ENCODE data around the gene CDK5R1.

Gene CDK5R1

DNA sequence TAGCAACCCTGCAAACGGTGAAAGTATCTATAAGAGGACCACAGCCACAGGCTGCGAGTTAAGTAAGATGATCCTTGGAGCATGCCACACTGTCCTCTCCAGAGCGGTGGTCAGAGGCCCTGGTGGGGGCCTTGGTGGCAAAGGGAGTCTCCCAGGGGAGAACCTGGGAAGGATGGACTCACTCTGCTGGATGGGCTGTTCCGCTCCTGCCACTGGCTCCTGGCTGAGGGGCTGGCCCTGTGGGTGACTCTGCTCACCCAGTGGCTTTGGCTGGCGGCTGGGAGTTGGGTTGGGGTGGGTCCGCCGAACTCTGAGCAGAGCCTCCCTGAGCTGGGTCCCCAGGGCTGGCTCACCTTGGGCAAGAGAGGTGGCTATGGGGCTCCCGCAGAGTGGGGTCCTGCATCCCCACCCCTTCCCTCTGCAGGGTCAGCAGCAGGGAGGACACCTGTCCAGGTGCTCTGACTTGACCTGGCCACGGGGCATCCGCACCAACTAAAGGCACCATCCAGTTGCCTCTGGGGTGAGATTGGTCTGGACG is 7.3 kb downstream of the CDK5R1 start:
- no peak for DNase-seq

DNA sequence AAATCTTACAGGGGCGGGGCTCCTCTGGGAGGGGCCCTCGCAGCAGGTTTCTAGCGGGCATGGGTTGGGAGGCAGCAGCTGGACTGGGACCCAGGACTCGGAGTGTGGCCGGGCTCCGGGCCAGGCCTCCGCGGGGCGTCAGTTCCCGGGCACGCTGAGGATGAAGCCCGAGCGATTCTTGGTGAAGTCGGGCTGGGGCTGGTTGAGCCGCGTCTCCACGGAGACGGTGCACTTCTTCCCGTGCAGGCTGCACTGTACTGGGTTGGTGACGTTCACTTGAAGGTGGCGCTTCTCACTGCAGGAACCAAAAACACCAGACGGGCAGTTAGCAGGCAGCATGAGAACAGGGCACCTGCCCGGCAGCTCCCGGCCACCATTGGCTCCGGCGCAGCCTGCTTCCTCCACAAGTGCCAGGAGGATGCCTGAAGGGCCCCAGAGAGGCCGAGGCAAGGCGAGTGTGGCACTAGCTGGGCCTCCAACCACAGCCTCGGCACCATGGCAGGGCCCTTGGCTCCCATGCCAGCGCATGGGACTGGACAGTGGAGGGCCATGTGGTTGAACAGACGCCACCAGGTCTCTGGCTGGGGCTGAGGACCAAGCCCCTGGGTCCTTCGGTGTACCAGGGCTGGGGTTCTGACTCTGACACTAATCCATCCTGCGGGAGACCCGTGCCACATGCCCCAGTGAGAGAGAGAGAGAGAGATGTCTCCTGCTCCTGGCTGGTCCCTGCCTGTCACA is 8.0 kb downstream of the CDK5R1 start:
- no peak for DNase-seq

DNA sequence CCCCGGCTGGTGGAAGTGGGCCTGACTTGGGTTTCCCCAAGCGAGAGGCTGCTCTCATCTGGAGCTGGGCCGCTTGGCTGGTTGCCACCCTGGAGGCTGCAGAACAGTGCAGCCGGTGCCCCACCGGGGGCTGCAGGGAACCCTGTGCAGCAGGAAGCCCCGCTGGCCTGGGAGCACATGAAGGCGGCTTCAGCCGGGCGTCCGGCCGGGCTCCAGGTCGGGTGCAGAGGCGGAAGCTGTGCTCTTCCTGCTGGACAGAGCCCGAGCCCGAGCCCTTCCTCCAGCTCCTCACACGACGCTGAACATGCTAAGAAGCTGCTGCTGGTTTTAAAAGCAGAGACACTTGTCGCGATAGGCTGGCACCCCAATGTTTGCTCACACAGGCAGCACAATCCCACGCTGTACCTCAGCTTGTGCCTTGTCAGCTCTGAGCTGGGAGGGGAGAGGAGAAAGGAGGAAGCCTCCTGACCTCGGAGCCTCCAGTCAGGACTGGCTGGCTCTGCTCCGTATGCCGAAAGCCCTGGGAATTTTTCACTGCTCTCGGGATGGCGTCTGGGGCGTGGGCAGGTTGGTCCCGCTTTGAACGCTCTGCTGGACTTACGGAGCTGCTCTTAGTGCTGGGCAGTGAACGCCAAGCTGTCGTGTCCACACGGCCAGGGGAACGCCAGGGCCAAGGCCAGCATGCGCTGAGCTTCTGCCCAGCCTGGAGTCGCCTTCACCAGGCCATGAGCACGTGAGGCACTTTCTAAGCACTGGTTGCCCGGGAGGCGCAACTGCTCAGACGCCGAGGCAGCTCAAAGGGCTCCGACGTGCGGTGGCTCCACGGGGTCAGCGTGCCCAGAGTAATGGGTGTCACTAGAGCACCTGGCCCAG is 8.8 kb downstream of the CDK5R1 start:
- DNase-seq = no peak

DNA sequence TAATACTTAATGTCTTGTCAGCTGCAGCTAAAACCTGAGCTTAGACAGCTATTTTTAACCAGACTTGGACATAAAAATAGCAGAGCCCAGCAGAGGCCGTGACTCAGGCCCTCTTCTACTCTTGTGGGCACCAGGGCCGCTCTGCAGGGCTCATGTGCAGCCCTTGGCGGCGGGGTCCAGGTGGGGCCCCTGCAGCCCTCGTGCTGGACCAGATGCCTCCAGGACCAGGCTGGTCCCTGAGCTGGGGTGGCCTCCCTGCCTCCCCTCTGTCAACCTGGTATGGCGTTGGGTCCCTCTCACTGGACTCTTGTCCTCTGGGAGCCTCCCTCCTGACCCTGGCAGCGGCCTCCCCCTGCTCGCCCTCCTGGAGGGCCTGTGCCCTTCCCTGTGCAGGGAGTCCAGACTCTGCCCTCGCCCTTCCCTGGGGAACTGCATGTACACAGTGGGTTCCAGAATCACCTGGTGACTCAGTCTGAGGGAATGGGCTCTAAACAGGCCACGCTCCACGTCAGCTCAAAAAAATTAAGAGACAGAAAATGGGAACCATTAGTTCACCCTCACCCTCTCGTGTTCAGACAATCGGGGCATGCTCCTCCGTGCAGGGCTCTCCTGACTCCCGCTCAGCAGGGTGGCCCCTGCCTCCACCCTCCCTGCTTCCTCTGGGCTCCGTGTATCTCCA is 9.7 kb downstream of the CDK5R1 start:
- no peak for DNase-seq

DNA sequence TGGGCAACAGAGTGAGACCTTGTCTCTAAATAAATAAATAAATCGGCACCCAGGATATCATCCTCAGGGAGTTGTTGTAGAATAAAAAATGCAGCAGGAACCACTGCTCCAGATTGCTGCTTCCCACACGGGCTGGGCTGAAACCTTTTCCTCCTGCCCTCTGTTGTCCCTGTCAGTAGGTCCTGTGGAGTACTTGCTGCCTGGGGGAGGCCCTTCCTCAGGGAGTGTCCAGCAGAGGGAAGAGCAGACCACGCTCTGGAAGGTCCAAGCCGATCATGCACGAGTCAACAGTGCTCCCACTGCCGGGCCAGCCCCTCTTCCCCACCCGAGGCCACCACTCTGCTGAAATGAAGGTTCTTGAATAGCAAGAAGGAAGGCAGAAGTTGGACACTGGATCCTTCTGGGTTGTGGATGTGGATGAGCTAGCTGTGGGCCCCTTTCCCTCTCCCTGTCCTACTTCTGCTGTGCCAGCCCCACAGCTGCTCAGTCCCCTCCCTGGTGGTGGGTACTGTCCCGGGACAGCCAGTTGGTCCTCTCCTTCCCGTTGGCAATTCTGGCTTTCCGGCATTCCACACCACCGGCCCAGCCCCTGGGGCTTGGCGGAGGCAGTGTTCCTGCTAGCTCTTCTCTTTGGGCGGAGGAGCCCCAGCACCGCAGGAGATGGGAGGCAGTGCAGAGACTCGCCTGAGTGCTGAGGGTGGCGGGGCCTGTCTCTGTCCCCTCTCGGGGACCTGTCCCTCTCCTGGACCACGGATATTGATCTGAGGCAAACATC is 10.8 kb downstream of the CDK5R1 start:
- DNase-seq = no peak

DNA sequence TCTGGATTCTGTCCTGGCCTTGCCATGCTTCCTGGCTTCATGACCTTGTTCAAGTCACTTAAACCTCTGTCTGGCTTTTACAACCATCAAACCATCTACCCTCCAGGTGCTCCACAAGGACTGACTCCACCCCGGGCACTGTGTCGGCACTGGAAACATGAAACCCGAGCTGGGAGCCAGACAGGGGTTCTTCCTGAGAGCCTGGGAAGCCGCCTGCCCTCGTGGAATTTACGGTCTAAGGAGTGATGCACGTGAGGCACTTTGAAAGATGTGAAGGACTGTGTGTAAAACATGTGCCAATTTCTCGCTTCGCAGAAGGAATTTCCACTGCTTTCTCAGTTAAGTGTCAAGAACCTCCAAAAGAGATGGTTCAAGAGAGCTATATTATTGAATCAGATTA is 11.6 kb downstream of the CDK5R1 start:
- no peak for DNase-seq

DNA sequence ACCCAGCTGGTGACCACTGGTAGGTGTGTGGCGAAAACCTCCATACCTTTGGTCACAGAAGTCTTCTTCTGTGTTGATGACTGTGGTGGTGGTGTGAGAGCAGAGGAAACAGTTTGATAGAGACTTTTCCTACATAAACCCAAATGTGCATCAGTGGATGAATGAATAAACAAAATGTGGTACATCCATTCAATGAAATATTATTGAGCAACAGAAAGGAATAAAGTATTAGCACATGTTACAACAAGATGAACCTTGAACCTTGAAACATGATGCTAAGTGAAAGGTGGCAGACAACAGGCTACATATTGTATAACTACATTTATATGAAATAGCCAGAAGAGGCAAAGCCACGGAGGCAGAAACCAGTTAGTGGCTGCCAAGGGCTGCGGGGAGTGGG is 15.2 kb downstream of the CDK5R1 start:
- DNase-seq = no peak

DNA sequence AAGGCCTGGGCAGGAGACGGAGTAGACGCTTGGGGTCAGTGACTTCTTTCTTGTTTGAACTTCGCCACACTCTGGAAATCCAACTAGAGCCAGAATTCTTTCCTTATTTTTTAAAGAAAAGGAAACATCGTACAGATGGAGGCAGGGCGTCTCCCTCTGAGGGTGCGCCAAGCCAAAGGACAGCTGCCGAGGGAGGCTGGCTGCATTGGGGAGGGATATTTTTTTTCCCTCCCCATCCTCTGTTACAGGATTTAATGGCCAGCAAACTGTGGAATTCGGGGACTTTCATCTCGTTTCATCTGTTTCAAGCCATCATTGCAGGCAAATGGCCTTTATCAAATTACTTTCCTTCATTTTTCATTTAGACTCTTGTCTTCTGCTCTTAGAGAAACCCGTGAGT is 15.9 kb downstream of the CDK5R1 start:
- no peak for DNase-seq

DNA sequence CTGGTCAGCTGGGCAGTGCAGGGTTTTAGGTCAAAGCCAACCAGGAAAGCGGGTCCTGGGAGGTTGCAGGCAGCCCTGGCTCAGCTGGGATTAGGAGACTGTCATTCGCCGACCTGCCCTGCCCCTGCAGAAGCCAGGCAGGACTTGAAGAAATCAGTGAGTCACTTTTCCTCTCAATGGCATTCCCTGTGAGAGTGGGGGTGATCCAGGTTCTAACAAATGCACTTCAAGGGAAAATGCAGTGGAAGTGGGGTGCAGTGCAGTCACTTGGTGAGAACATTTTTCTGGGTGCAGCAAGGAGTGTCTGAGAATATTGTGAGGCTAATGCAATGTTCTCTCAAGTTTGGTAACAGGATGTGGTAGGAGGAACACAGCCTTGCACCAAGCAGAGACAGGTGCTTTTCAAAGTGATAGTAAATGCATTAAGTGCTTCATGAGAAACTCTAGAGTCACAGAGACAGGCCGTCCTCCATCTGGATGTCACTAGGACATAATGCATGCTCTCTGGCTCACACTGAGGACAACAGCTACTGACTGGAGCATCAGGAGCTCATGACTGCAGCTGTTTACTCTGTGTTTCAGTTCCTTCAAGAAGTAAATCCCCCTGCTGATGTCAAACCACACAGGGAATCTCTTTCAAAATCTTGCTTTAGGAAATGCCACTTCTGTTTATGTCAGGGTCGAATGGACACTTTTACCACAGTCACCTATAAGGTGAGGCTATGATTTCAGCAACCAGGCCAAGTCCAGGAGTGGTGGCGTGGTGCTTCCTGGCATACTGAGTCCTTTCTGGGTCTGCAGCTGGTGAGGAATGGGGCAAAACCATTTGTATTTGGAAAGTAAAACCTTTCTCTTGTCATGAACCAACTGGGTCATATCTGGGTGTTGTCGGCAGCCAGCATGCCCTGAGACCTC is 16.7 kb downstream of the CDK5R1 start:
- DNase-seq = no peak

DNA sequence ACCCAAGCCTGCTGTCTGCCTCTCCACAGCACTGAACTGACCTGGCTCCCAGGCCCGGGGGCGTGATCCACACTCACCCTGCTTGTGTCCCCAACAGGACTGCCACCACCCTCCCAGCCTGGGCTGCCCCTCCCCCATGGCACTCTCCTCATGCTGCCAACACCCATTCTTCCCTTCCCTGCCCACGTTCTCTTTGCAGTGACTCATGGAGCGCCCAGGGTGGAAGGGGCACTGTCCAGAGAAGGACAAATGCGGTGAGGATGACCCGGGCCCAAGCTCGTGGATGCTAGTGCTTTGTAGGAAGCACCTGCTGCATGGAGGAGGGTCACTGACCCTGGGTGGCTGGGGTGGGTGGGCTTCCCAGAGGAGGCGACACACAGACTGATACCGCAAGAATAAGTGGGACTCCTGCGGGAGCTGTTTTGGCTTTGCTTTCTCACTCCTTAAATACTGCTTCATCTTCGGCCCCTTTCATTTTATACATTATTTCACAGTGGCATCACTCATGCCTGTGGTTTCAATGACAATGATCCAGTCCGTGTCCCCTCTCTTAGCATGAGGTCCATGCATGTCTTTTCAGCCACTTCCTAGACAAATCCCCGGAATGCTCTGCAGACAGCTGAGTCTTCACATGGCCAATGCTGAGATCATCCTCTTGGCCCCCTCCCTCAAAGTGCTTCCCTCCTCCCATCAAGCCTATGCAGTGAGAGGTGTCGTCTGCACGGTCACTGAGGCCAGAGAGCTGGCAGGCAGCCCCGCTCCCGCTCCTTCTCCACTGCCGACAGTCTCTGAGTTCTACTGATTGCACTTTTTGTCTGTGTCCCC is 17.6 kb downstream of the CDK5R1 start:
- no peak for DNase-seq

DNA sequence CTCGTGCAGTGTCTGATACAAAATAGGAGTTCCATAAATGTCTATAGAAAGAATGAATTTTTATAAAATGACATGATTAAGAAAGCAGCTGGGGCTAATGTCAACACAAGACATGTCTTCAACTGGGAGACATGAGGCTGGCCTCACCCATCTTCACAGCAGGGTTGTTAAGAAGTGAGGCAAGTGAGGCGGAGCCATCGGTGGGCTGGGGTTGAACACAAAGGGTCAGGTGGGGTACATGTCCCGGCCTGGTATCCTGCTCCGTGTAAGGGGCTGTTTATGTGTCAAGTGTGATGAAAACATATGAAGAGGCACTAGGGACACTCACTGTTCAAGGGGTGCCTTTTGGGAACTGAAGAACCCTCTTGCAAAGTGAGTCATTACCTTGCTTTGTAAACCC is 22.1 kb downstream of the CDK5R1 start:
- DNase-seq = no peak

DNA sequence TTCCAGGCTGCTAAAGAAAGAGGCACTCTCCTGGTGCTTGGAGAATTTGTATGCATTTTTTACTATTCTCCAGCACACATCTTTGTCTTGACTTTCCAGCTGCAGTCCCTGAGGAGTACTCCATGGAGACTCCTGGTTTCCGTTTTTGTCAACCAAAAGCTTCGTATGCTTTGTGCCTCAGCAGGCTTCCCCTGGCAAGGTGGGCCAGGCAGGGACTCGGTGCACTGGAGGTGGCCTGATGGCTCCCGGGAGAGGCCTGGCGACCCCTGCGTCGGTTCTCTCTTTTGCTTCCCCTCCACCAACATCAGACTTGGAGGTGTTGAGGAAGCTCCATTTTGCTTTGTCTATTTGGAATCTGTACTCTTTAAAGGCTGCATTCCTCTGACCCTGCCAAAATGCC is 23.7 kb downstream of the CDK5R1 start:
- no peak for DNase-seq

DNA sequence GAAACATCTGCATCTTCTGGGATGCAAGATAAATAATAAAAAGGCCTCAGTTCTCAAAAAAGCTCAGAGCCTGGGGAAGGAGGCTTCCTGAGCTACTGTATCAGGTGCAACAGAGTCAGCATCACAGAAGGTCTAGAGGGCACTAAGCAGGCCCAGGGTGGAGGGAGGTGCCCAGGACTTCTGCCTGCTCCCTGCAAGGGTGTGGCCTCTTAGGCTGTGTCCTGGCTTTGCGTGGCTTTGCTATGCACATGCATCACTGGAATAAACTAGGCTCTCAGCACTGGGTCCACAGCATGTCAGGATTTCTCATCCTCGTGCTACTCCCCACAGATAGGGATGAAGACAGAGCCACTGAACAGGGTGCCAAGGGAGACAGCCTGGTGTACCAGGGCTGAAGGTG is 25.5 kb downstream of the CDK5R1 start:
- DNase-seq = no peak

DNA sequence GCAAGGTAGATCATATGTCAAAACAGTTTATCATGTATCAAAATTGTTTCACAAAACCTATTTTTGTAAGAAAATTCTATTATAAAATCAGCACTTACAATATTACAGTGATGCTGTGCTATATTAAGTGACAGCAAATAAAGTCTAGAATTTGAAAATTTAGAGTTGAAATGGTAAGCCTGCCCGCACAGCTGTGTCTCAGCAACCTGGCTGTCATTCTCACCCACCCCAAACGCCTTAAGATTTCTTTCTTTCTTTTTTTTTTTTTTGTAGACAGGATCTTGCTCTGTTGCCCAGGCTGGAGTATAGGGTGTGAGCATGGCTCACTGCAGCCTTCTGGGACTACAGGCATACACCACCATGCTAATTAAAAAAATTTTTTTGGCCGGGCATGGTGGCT is 26.8 kb downstream of the CDK5R1 start:
- DNase-seq = no peak

DNA sequence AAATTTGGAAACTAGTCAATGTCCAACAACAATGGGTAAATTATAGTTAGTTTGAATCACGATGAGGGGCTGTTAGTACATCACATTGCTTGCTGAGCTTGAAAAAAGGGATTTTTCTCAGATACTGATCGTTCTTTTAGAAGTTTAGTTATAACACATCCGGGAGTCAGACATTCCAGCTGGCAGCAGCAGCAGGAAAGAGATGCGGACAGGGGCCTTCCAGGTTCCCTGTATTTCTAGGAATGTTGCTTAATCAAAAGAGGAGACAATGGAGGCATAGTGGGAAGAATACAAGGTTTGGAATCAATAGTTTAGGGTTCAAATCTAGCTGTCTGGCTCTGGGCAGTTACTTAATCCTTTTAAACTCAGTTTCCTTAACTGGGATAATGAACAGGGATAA is 27.8 kb downstream of the CDK5R1 start:
- no peak for DNase-seq

DNA sequence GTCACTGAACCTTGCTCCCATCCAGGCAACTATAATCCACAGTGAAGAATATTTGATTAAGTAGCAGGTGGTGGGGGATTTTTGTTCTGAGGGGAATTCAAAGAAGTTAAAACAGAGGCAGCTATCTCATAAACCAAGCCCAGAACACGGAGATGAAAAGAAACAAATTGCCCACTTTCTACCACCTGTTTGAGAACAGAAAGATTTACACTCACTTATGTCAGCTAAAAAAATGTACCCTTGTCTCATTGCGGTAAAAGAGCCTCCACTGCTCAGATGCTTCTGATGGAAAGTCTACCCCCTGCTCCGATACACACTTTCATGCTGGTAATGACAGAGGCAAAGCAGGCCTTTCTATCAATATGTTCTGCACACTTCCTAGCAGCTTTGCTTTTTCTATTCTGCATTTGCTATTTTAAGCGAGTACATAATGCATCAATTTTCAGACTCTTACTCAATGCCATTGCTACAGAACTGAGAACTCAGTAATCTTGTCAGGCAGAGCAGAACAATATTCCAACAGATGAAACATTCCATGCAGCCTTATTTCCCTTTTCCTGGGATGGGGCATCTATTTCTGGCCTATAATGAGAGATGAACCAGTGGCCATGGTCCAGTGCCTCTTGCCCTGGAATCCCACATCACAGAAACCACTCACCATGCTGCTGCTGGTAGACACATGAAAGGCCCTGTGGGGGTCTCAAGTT is 29.0 kb downstream of the CDK5R1 start:
- no peak for DNase-seq

DNA sequence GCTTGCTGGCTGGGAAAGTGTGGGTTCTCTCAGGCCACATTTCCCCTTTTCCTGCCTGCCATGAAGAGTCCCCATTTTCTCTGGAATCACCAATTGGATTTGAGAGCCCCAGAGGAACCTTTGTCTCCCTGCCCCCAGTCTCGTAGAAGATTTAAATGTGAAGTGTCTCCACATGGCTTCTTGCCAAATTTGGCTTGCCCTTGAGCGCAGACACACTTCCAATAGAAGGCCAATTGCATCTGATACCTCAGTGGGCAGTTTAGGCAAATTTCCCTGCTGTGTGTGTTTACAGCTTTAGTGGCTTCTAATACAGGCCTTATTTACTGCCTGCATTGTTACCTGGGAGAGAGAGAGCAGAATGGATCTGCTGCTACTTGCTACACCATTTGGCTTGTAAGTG is 29.7 kb downstream of the CDK5R1 start:
- no peak for DNase-seq

DNA sequence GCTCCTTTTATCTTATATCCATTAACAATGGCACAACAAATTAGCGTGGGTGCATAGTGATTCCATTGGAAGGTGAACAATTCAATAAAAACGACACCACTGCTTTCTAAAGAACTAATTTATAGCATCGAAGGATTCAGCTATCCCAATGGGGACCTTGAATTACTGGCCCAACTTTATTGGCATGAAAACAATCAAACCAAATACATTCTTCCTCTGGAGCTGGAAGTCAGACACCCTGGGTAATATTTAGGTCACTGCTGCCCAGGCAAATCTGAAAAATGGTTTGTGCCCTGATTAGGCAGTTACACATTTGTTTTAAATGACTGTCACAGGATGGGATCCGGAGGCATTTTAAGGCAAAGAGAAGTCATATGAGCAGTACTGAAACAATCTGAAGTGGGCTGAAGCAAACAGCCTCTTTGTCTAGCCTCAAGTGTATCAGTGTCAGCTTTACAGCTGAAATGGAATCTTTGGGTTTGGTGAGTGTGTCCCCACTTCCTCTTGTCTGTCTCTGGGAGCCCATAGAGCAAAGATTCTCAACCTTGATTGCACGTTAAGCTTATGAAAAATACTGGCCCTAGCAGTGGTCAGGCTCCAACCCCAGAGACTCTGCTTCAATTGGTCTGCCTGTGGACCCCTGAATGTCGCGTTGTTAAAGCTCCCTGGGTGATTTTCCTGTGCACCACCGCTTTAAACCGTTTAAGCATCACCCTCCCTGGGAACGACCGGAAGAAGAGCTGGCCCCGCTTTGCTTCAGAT is 30.3 kb downstream of the CDK5R1 start:
- no peak for DNase-seq

DNA sequence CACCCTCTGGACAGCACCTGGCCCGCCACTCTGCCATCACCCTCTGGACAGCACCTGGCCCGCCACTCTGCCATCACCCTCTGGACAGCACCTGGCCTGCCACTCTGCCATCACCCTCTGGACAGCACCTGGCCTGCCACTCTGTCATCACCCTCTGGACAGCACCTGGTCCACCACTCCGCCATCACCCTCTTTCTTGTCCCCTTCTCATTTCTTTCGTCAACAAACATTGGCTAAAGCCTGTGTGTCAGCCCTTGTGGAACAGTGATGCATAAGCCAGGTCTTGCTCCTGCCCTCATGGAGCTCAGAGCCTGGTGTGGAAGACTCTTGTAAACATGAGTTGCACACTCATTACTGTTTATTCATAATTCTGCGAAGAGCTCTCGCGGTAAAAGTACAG is 31.2 kb downstream of the CDK5R1 start:
- no peak for DNase-seq

Measured in T-helper 9 cell (primary cell).